KMS-11 (cell line): ENCODE data around the gene C12orf75.
A peak's percentile ranks its signal among the peaks of the same experiment; 100 is the strongest.

Experiments
- H2AFZ ChIP-seq: fragments of 200-600 bp; sonication (generic); 2 replicates; pipeline ENCODE4 v1.6.1; 2016; ENCODE audit warnings: antibody characterized with exemption, mixed run types, low read depth
- H3K27ac ChIP-seq: fragments of 200-600 bp; sonication (generic); 2 replicates; pipeline ENCODE4 v1.6.1; 2016; ENCODE audit warnings: mild to moderate bottlenecking, mixed run types
- H3K27me3 ChIP-seq: fragments of 200-600 bp; sonication (generic); 2 replicates; pipeline ENCODE4 v1.6.1; 2017; ENCODE audit warnings: mild to moderate bottlenecking, low read depth, mixed run types, moderate library complexity; ENCODE audit not compliant: insufficient read depth
- H3K36me3 ChIP-seq: fragments of 200-600 bp; sonication (generic); 2 replicates; pipeline ENCODE4 v1.6.1; 2017; ENCODE audit warnings: mild to moderate bottlenecking, mixed run types; ENCODE audit not compliant: insufficient read depth
- H3K4me1 ChIP-seq: fragments of 200-600 bp; sonication (generic); 2 replicates; pipeline ENCODE4 v1.6.1; 2016; ENCODE audit warnings: mild to moderate bottlenecking, low read depth, mixed run types; ENCODE audit not compliant: poor library complexity, severe bottlenecking
- H3K4me2 ChIP-seq: fragments of 200-600 bp; sonication (generic); 2 replicates; pipeline ENCODE4 v1.7.0; 2016; ENCODE audit warnings: mild to moderate bottlenecking, mixed run types
- H3K4me3 ChIP-seq: fragments of 200-600 bp; sonication (generic); IDR thresholded peaks from 2 replicates; pipeline ENCODE4 v1.6.1; 2017; ENCODE audit warnings: low read depth, low read length, mixed read lengths; ENCODE audit not compliant: insufficient read depth
- H3K79me2 ChIP-seq: fragments of 200-600 bp; sonication (generic); 2 replicates; pipeline ENCODE4 v1.6.1; 2016; ENCODE audit warnings: low read depth, mixed run types; ENCODE audit not compliant: insufficient read depth
- H3K9ac ChIP-seq: fragments of 200-600 bp; sonication (generic); 2 replicates; pipeline ENCODE4 v1.6.1; 2016; ENCODE audit warnings: mild to moderate bottlenecking, mixed run types
- H4K20me1 ChIP-seq: fragments of 200-600 bp; sonication (generic); 2 replicates; pipeline ENCODE4 v1.6.1; 2016; ENCODE audit warnings: mild to moderate bottlenecking, mixed run types; ENCODE audit not compliant: insufficient read depth
- TF ChIP-seq, protein P1 (sequence below): fragments of 200-600 bp; sonication (generic); conservative IDR thresholded peaks from 2 replicates; pipeline ENCODE4 v1.6.1; 2017; ENCODE audit warnings: low read depth, mild to moderate bottlenecking, antibody characterized with exemption, low read length, moderate library complexity, mixed read lengths

C12orf75 gene

DNA sequence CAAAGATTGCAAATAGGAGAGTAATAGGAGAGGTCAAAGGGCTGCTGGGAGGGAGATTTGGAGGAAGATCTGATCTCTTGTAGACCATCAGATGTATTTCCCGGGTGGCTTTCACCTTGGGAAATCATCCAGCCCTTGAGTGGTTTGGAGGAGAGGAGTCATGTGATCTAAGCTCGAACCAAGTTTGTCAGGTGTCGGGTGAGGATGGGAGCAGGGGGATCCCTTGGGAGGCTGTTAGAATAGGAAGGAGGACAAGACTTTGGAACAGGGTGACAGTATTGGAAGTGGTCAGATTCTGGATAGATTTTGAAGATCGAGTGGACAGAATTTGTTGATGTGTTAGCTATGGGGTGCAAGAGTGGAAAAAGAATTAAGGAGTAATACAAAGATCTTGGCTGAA, 46.6 kb downstream of the C12orf75 start:
- Histone ChIP-seq H3K9ac (no peak overlapping the region), H3K79me2 (no peaks in the 10 kb centered on the region), H3K4me1 (no peaks in the 10 kb centered on the region), H4K20me1 (no peaks in the 10 kb centered on the region), H3K4me3 (no peak overlapping the region), H2AFZ (no peak overlapping the region), H3K36me3 (no peaks in the 10 kb centered on the region), H3K4me2 (no peak overlapping the region), H3K27ac (no peak overlapping the region), H3K27me3 (no peaks in the 10 kb centered on the region)
- TF ChIP-seq, protein P1, sequence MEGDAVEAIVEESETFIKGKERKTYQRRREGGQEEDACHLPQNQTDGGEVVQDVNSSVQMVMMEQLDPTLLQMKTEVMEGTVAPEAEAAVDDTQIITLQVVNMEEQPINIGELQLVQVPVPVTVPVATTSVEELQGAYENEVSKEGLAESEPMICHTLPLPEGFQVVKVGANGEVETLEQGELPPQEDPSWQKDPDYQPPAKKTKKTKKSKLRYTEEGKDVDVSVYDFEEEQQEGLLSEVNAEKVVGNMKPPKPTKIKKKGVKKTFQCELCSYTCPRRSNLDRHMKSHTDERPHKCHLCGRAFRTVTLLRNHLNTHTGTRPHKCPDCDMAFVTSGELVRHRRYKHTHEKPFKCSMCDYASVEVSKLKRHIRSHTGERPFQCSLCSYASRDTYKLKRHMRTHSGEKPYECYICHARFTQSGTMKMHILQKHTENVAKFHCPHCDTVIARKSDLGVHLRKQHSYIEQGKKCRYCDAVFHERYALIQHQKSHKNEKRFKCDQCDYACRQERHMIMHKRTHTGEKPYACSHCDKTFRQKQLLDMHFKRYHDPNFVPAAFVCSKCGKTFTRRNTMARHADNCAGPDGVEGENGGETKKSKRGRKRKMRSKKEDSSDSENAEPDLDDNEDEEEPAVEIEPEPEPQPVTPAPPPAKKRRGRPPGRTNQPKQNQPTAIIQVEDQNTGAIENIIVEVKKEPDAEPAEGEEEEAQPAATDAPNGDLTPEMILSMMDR: no peak

DNA sequence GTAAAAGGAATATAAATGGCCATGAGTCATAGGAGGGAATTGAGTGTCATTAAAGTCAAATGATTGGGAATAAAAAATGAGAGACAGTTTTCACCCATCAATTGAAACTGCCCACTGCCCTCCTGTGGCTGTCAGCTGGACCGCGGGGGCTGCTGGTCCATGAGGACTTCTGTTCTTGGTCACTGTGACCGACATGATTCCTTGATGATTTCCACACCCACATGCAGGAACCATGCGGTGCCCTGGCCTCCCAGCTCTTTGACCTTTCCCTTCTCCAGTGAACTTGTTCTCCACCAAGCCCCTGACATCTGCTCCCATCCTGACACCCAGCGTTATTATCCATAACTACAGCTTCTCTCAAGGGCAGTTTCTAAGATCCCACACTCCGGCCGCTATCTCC, 48.4 kb downstream of the C12orf75 start:
- no peak overlapping the region for H3K4me2 ChIP-seq
- no peak overlapping the region for H3K27ac ChIP-seq
- H3K79me2 ChIP-seq: no peaks in the 10 kb centered on the region
- no peaks in the 10 kb centered on the region for H3K36me3 ChIP-seq
- H3K4me1 ChIP-seq: no peaks in the 10 kb centered on the region
- TF ChIP-seq, protein P1: no peak
- no peaks in the 10 kb centered on the region for H3K27me3 ChIP-seq
- H3K4me3 ChIP-seq: no peak overlapping the region
- no peak overlapping the region for H2AFZ ChIP-seq
- no peak overlapping the region for H3K9ac ChIP-seq
- H4K20me1 ChIP-seq: no peaks in the 10 kb centered on the region

DNA sequence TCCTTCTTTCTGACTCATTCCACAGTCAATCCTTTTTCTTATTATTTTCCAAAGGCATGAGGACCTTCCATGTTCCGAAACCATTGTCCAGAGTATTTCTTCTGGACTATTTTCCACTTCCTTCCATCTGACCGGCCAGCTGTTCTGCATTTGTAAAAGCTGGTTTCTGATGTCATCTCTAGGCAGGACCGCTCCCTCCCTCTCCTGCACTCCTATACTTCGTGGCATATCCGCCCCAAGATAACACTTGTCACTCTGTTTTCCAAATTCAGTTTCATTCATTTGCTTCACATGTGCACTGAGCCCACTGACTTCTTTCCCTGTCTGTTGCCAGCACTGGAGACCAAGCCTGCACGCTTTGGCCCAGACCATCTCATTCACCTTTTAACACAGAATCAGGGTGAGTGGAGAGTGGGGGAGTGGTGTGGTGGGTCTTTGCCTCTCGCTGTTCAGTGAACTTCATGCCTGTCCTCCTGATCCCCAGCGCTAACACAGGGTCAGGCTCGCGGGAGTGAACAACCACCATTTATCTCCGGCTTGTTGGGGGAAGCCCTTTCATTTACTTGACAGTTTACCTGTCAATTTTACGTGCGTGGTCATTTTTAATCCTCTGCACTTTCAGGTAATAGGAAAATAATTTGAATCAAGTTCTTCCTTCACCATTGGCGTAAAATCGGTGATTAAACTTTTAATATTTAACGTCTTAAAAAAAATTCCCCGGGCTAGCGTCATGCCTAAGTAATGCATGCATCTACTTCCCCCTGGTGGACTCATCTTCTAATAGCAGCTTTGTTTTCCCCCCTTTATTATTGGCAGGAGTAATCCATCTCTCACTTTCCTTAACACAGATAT, 52.5 kb downstream of the C12orf75 start:
- no peak overlapping the region for H3K27ac ChIP-seq
- TF ChIP-seq, protein P1: peak; percentile 75
- H2AFZ ChIP-seq: no peak overlapping the region
- no peak overlapping the region for H3K4me3 ChIP-seq
- no peaks in the 10 kb centered on the region for H3K36me3 ChIP-seq
- no peaks in the 10 kb centered on the region for H3K27me3 ChIP-seq
- H3K4me1 ChIP-seq: no peaks in the 10 kb centered on the region
- H4K20me1 ChIP-seq: no peaks in the 10 kb centered on the region
- H3K4me2 ChIP-seq: no peak overlapping the region
- H3K79me2 ChIP-seq: no peaks in the 10 kb centered on the region
- H3K9ac ChIP-seq: no peak overlapping the region

DNA sequence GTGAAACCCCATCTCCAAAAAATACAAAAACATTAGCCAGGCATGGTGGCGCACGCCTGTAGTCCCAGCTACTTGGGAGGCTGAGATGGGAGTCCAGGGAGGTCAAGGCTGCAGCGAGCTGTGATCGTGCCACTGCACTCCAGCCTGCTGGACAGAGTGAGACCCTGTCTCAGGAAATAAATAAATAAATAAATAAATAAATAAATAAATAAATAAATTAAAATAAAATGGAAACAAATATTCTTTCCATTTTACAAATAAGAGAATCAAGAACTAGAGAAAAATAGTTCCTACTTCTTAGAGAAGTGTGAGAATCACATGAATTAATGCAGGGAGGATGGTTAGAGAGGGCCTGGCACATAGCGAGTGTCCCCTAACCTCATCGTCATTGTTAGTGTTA, 53.7 kb downstream of the C12orf75 start:
- H3K9ac ChIP-seq: no peak overlapping the region
- H3K4me1 ChIP-seq: no peaks in the 10 kb centered on the region
- no peaks in the 10 kb centered on the region for H3K36me3 ChIP-seq
- H3K27me3 ChIP-seq: no peaks in the 10 kb centered on the region
- H4K20me1 ChIP-seq: no peaks in the 10 kb centered on the region
- no peak overlapping the region for H2AFZ ChIP-seq
- H3K27ac ChIP-seq: no peak overlapping the region
- H3K4me2 ChIP-seq: no peak overlapping the region
- TF ChIP-seq, protein P1: no peak
- H3K79me2 ChIP-seq: no peaks in the 10 kb centered on the region
- H3K4me3 ChIP-seq: no peak overlapping the region
